ENCODE data around the gene NKX2-3. TPM values are rescaled to one million over a fixed set of nuclear protein-coding genes. Genes with fewer than 3 reads are reported as not detected.

NKX2-3 gene
- total RNA-seq, 1 experiment from 2014 or later = not detected

- Mint-ChIP-seq H3K36me3 (ENCODE audit: insufficient read depth, unreplicated experiment) (no peaks in the 10 kb centered on the region), H3K27ac (ENCODE audit: unreplicated experiment) (no peak overlapping the region), H3K4me3 (ENCODE audit: low read depth, unreplicated experiment) (no peak overlapping the region), H3K9me3 (ENCODE audit: low read depth, unreplicated experiment) (no peaks in the 10 kb centered on the region), H3K27me3 (ENCODE audit: unreplicated experiment) (peaks cover 79% of the 10 kb centered on the region), H3K4me1 (ENCODE audit: low read depth, unreplicated experiment) (no peaks in the 10 kb centered on the region)
- intact Hi-C loops (cut with micrococcal nuclease; ENCODE audit: unreplicated experiment) = no loop called here
- CTCF ChIA-PET = no interaction called here
- DNase-seq = no peak
- BruUV-seq (replicated peaks) = no TSS peak
- no peak for TF ChIP-seq CTCF (IDR thresholded peaks at IDR 0.05; ENCODE audit: unreplicated experiment)
Measured at GRCh38 chr10:99525897-99526296, 6.8 kb upstream of the NKX2-3 start.

- Mint-ChIP-seq H3K9me3 (ENCODE audit: low read depth, unreplicated experiment) (no peaks in the 10 kb centered on the region), H3K4me3 (ENCODE audit: low read depth, unreplicated experiment) (no peak overlapping the region), H3K36me3 (ENCODE audit: insufficient read depth, unreplicated experiment) (no peaks in the 10 kb centered on the region), H3K27me3 (ENCODE audit: unreplicated experiment) (peaks cover 79% of the 10 kb centered on the region), H3K27ac (ENCODE audit: unreplicated experiment) (no peak overlapping the region), H3K4me1 (ENCODE audit: low read depth, unreplicated experiment) (no peaks in the 10 kb centered on the region)
- CTCF ChIA-PET = no interaction called here
- DNase-seq = no peak
- no TSS peak for BruUV-seq (replicated peaks)
- TF ChIP-seq CTCF (IDR thresholded peaks at IDR 0.05; ENCODE audit: unreplicated experiment) = no peak
- intact Hi-C loops (cut with micrococcal nuclease; ENCODE audit: unreplicated experiment) = no loop called here
Measured at GRCh38 chr10:99526861-99527504, 5.8 kb upstream of the NKX2-3 start.

GRCh38 chr10:99527526-99528493, 4.9 kb upstream of the NKX2-3 start:
- CTCF ChIA-PET = no interaction called here
- no peak for DNase-seq
- no peak overlapping the region for H3K27ac Mint-ChIP-seq (ENCODE audit: unreplicated experiment)
- no peaks in the 10 kb centered on the region for H3K9me3 Mint-ChIP-seq (ENCODE audit: low read depth, unreplicated experiment)
- H3K36me3 Mint-ChIP-seq (ENCODE audit: insufficient read depth, unreplicated experiment) = no peaks in the 10 kb centered on the region
- intact Hi-C loops (cut with micrococcal nuclease; ENCODE audit: unreplicated experiment) = no loop called here
- TF ChIP-seq CTCF (IDR thresholded peaks at IDR 0.05; ENCODE audit: unreplicated experiment) = no peak
- H3K4me1 Mint-ChIP-seq (ENCODE audit: low read depth, unreplicated experiment) = no peaks in the 10 kb centered on the region
- no TSS peak for BruUV-seq (replicated peaks)
- no peak overlapping the region for H3K4me3 Mint-ChIP-seq (ENCODE audit: low read depth, unreplicated experiment)
- peaks cover 79% of the 10 kb centered on the region for H3K27me3 Mint-ChIP-seq (ENCODE audit: unreplicated experiment)

- H3K27me3 Mint-ChIP-seq (ENCODE audit: unreplicated experiment) = peaks cover 79% of the 10 kb centered on the region
- no peaks in the 10 kb centered on the region for H3K4me1 Mint-ChIP-seq (ENCODE audit: low read depth, unreplicated experiment)
- intact Hi-C loops (cut with micrococcal nuclease; ENCODE audit: unreplicated experiment) = no loop called here
- no peaks in the 10 kb centered on the region for H3K9me3 Mint-ChIP-seq (ENCODE audit: low read depth, unreplicated experiment)
- H3K36me3 Mint-ChIP-seq (ENCODE audit: insufficient read depth, unreplicated experiment) = no peaks in the 10 kb centered on the region
- CTCF ChIA-PET = no interaction called here
- H3K27ac Mint-ChIP-seq (ENCODE audit: unreplicated experiment) = no peak overlapping the region
- no peak for TF ChIP-seq CTCF (IDR thresholded peaks at IDR 0.05; ENCODE audit: unreplicated experiment)
- no TSS peak for BruUV-seq (replicated peaks)
- H3K4me3 Mint-ChIP-seq (ENCODE audit: low read depth, unreplicated experiment) = no peak overlapping the region
- no peak for DNase-seq
Measured at GRCh38 chr10:99528494-99529441, 4.0 kb upstream of the NKX2-3 start.
